SK-N-SH treated with all-trans-retinoic acid at 6 μM for 48 hours (cell line): ENCODE data around the gene RBPMS2.

ENCODE experiments used
- ARNTL ChIP-seq: fragments of 450-650 bp; formaldehyde crosslinking; IDR thresholded peaks from 2 replicates; pipeline ENCODE4 v1.5.0; 2020; ENCODE audit warnings: low read depth, mild to moderate bottlenecking, moderate library complexity, borderline replicate concordance
- CSDC2 ChIP-seq: fragments of 250-450 bp; sonication (Bioruptor Pico); IDR thresholded peaks from 2 replicates; pipeline ENCODE4 v1.5.0; 2020; ENCODE audit warnings: mild to moderate bottlenecking, moderate library complexity
- GLIS3 ChIP-seq: fragments of 250-450 bp; sonication (Bioruptor Pico); IDR thresholded peaks from 2 replicates; pipeline ENCODE4 v1.5.0; 2020; ENCODE audit warnings: mild to moderate bottlenecking, moderate library complexity
- ISL1 ChIP-seq: fragments of 250-450 bp; sonication (Bioruptor Pico); IDR thresholded peaks from 2 replicates; pipeline ENCODE4 v2.1.2; 2022; ENCODE audit warnings: mild to moderate bottlenecking, moderate library complexity
- TOX ChIP-seq: fragments of 250-450 bp; sonication (Bioruptor Pico); IDR thresholded peaks from 2 replicates; pipeline ENCODE4 v1.8.0; 2021; ENCODE audit warnings: mild to moderate bottlenecking, moderate library complexity, borderline replicate concordance
- ZFP3 ChIP-seq: fragments of 250-450 bp; sonication (Bioruptor Pico); IDR thresholded peaks from 2 replicates; pipeline ENCODE4 v1.5.0; 2020; ENCODE audit warnings: mild to moderate bottlenecking, moderate library complexity
- ZFP30 ChIP-seq: fragments of 450-650 bp; formaldehyde crosslinking; IDR thresholded peaks from 2 replicates; pipeline ENCODE4 v1.5.0; 2022; ENCODE audit warnings: mild to moderate bottlenecking, moderate library complexity
- ZNF70 ChIP-seq: fragments of 450-650 bp; formaldehyde crosslinking; IDR thresholded peaks from 2 replicates; pipeline ENCODE4 v1.5.0; 2020; ENCODE audit warnings: mild to moderate bottlenecking, moderate library complexity
- ZNF8 ChIP-seq: fragments of 450-650 bp; formaldehyde crosslinking; IDR thresholded peaks from 2 replicates; pipeline ENCODE4 v1.5.0; 2020; ENCODE audit warnings: mild to moderate bottlenecking, moderate library complexity
- TF ChIP-seq, protein P1 (sequence below): fragments of 250-450 bp; sonication (Bioruptor Pico); IDR thresholded peaks from 2 replicates; pipeline ENCODE4 v1.5.0; 2020; ENCODE audit warnings: mild to moderate bottlenecking, moderate library complexity
- TF ChIP-seq, protein P2 (sequence below): fragments of 250-450 bp; sonication (Bioruptor Pico); IDR thresholded peaks from 2 replicates; pipeline ENCODE4 v1.8.0; 2020; ENCODE audit warnings: mild to moderate bottlenecking, moderate library complexity, borderline replicate concordance
- TF ChIP-seq, protein P3 (sequence below): fragments of 250-450 bp; sonication (Bioruptor Pico); IDR thresholded peaks from 2 replicates; pipeline ENCODE4 v1.8.0; 2021; ENCODE audit warnings: low read depth, mild to moderate bottlenecking, moderate library complexity, borderline replicate concordance
- TF ChIP-seq, protein P4 (sequence below): fragments of 250-450 bp; sonication (Bioruptor Pico); IDR thresholded peaks from 2 replicates; pipeline ENCODE4 v1.5.1; 2020; ENCODE audit warnings: low read depth, mild to moderate bottlenecking, moderate library complexity
- TF ChIP-seq, protein P5 (sequence below): fragments of 250-450 bp; sonication (Bioruptor Pico); IDR thresholded peaks from 2 replicates; pipeline ENCODE4 v1.5.1; 2021; ENCODE audit warnings: mild to moderate bottlenecking, moderate library complexity

DNA sequence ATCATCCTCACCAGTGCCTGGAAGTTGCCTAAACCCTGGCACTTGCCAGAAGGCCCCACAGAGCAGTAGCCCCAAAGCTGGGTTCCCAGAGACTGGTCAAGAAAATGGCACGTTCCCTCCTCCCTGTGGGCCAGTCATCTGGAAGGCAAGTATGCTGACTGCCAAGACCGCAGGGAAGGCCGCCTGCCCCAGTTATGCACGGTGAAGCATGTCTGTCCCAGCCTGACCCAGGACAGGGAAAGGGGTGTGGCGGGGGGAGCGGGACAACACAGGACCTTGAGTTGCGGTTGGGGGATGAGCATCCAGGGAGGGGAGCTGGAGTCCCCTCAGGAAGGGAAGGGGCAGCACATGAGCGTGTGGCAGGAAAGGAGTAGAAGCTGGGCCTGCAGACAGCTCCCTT is 33.0 kb downstream of the RBPMS2 start:
- TF ChIP-seq ZNF70: no peak
- TF ChIP-seq, protein P1, sequence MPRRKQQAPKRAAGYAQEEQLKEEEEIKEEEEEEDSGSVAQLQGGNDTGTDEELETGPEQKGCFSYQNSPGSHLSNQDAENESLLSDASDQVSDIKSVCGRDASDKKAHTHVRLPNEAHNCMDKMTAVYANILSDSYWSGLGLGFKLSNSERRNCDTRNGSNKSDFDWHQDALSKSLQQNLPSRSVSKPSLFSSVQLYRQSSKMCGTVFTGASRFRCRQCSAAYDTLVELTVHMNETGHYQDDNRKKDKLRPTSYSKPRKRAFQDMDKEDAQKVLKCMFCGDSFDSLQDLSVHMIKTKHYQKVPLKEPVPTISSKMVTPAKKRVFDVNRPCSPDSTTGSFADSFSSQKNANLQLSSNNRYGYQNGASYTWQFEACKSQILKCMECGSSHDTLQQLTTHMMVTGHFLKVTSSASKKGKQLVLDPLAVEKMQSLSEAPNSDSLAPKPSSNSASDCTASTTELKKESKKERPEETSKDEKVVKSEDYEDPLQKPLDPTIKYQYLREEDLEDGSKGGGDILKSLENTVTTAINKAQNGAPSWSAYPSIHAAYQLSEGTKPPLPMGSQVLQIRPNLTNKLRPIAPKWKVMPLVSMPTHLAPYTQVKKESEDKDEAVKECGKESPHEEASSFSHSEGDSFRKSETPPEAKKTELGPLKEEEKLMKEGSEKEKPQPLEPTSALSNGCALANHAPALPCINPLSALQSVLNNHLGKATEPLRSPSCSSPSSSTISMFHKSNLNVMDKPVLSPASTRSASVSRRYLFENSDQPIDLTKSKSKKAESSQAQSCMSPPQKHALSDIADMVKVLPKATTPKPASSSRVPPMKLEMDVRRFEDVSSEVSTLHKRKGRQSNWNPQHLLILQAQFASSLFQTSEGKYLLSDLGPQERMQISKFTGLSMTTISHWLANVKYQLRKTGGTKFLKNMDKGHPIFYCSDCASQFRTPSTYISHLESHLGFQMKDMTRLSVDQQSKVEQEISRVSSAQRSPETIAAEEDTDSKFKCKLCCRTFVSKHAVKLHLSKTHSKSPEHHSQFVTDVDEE (CRISPR knock-in tag): no peak
- TF ChIP-seq, protein P2, sequence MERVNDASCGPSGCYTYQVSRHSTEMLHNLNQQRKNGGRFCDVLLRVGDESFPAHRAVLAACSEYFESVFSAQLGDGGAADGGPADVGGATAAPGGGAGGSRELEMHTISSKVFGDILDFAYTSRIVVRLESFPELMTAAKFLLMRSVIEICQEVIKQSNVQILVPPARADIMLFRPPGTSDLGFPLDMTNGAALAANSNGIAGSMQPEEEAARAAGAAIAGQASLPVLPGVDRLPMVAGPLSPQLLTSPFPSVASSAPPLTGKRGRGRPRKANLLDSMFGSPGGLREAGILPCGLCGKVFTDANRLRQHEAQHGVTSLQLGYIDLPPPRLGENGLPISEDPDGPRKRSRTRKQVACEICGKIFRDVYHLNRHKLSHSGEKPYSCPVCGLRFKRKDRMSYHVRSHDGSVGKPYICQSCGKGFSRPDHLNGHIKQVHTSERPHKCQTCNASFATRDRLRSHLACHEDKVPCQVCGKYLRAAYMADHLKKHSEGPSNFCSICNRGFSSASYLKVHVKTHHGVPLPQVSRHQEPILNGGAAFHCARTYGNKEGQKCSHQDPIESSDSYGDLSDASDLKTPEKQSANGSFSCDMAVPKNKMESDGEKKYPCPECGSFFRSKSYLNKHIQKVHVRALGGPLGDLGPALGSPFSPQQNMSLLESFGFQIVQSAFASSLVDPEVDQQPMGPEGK (CRISPR knock-in tag): no peak
- TF ChIP-seq, protein P3, sequence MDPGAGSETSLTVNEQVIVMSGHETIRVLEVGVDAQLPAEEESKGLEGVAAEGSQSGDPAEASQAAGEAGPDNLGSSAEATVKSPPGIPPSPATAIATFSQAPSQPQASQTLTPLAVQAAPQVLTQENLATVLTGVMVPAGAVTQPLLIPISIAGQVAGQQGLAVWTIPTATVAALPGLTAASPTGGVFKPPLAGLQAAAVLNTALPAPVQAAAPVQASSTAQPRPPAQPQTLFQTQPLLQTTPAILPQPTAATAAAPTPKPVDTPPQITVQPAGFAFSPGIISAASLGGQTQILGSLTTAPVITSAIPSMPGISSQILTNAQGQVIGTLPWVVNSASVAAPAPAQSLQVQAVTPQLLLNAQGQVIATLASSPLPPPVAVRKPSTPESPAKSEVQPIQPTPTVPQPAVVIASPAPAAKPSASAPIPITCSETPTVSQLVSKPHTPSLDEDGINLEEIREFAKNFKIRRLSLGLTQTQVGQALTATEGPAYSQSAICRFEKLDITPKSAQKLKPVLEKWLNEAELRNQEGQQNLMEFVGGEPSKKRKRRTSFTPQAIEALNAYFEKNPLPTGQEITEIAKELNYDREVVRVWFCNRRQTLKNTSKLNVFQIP (CRISPR knock-in tag): no peak
- no peak for TF ChIP-seq ISL1
- no peak for TF ChIP-seq ZFP30 (CRISPR knock-in tag)
- no peak for TF ChIP-seq ZFP3 (CRISPR knock-in tag)
- no peak for TF ChIP-seq GLIS3 (CRISPR knock-in tag)
- TF ChIP-seq ARNTL: no peak
- no peak for TF ChIP-seq TOX (CRISPR knock-in tag)
- TF ChIP-seq, protein P4, sequence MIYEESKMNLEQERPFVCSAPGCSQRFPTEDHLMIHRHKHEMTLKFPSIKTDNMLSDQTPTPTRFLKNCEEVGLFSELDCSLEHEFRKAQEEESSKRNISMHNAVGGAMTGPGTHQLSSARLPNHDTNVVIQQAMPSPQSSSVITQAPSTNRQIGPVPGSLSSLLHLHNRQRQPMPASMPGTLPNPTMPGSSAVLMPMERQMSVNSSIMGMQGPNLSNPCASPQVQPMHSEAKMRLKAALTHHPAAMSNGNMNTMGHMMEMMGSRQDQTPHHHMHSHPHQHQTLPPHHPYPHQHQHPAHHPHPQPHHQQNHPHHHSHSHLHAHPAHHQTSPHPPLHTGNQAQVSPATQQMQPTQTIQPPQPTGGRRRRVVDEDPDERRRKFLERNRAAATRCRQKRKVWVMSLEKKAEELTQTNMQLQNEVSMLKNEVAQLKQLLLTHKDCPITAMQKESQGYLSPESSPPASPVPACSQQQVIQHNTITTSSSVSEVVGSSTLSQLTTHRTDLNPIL (CRISPR knock-in tag): no peak
- TF ChIP-seq, protein P5, sequence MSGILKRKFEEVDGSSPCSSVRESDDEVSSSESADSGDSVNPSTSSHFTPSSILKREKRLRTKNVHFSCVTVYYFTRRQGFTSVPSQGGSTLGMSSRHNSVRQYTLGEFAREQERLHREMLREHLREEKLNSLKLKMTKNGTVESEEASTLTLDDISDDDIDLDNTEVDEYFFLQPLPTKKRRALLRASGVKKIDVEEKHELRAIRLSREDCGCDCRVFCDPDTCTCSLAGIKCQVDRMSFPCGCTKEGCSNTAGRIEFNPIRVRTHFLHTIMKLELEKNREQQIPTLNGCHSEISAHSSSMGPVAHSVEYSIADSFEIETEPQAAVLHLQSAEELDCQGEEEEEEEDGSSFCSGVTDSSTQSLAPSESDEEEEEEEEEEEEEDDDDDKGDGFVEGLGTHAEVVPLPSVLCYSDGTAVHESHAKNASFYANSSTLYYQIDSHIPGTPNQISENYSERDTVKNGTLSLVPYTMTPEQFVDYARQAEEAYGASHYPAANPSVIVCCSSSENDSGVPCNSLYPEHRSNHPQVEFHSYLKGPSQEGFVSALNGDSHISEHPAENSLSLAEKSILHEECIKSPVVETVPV (CRISPR knock-in tag): no peak
- no peak for TF ChIP-seq CSDC2
- no peak for TF ChIP-seq ZNF8 (CRISPR knock-in tag)
